Endometrial microvascular endothelial cells (primary cell): ENCODE measurements around the gene TRIM46. TPM values are rescaled to one million over a fixed set of nuclear protein-coding genes. Genes with fewer than 3 reads are reported as not detected.
"Not testable (repeated sequence)": the region's sequence is repeated elsewhere in the genome, so short reads cannot be mapped to it uniquely, and the experiment has no call there.

Experiments
- in situ Hi-C: cut with HindIII; loops from 2 replicates; pipeline ENCODE4 v1.10.0; 2017; ENCODE audit warnings: low sequenced_read_pairs, low pct_unique_long_range_greater_than_20kb; ENCODE audit errors: inconsistent ontology term
- total RNA-seq: library from RNA; depleted of rRNA; stranded (reverse); fragments of >200 nt; gene quantifications from one replicate; pipeline ENCODE4 v1.2.3, GENCODE V29; 2015; ENCODE audit errors: inconsistent ontology term

The TRIM46 gene
- total RNA-seq, 1 donor from 2014 or later, result 2.4 TPM

- in situ Hi-C loops, result not testable (repeated sequence)
Measured at GRCh38 chr1:155211381-155212050, 37.9 kb downstream of the TRIM46 start.

DNA sequence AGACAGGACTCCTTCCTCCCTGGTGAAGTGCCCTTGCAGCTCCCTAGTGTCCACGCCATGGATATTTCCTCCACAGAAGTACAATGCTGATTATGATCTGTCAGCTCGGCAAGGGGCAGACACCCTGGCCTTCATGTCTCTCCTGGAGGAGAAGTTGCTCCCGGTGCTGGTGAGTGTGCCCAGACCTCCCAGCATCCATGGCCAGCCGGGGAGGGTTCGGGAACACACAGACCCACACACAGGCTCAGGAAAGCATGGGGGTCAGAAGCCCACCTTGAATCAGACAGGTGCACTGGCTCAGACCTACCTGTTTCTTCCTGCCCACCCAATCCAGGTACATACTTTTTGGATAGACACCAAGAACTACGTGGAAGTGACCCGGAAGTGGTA is 38.4 kb downstream of the TRIM46 start:
- in situ Hi-C loops, result not testable (repeated sequence)

- in situ Hi-C loops, result not testable (repeated sequence)
Measured at GRCh38 chr1:155214702-155215101, 41.1 kb downstream of the TRIM46 start.

DNA sequence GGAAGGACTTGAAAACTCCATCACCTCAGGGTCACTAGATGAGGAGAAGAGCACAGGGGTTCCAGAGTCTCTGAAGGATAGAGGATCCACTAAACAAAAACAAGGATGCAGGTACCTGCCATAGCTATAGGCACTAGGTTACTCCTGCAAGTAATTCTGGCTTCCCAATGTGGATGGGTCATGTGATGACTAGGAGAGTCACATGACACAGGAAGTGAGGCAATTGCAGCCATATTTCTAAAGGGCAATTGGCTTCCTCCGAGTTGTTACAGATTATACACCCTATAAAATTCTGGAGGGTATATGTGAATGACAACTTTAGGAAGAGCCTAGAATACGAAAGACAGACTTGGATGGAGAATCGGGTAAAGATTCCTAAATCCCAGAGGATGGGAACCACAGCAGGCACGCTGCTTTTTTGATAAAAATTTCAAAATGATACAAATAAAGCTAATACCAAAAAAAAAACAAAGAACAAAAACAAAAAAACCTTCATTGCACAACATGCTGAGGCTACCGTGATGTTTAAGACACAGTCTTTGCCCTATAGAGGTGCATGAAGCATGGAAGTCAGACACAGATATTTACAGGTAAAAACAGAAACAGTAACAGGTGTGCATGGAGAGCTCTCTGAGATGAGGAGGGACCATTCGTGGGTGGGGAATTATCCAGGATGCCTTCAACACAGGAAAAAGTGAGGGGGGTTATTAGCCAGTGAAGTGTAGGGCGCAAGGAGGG is 45.4 kb downstream of the TRIM46 start:
- in situ Hi-C loops, result no loop called here

DNA sequence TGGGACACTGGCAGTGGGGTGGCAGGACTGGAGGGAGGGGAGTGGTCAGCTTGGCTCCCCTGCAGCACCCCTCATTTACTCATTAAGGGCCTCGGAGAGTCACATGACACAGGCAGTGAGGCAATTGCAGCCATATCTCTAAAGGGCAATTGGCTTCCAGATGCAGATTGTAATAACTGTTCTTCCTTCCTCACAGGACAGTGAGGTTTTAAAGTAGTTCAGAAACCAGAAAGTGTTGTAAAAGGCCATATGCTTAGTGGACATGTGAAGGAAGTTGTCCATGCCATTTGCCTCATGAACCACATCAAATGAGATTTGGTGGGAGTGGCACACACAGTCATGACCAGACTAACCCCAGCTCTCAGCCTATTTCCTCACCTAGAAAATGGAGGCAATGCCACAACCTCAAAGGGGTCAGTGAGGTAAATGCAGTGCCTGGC is 46.0 kb downstream of the TRIM46 start:
- in situ Hi-C loops, result no loop called here

DNA sequence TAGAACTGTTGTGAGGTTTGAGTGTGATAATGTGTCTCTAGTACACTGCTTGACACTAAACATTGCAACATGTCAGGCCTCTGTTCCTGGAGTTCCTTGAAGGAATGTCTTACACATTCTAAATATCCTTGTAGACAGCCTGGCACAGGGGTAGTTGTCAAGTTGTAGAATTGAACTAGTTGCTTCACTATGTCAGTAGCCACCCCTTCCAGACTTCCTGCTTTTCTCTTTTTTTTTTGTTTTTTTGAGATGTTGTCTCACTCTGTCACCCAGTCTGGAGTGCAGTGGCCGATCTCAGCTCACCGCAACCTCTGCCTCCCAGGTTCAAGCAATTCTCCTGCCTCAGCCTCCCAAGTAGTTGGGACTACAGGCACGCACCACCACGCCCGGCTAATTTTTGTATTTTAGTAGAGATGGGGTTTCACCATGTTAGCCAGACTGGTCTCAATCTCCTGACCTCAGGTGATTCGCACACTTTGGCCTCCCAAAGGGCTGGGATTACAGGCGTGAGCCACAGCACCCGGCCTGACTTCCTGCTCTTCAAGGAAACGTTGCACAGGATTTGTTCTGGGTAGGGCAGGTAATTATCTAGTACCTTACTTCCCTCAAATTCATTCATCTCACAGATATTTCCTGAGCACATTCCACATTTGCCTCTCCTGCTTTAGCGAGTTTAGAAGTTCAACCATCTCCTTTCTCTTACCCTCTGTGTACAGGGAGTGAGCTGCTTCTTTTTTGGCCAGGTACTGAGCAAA is 46.7 kb downstream of the TRIM46 start:
- in situ Hi-C loops, result not testable (repeated sequence)

DNA sequence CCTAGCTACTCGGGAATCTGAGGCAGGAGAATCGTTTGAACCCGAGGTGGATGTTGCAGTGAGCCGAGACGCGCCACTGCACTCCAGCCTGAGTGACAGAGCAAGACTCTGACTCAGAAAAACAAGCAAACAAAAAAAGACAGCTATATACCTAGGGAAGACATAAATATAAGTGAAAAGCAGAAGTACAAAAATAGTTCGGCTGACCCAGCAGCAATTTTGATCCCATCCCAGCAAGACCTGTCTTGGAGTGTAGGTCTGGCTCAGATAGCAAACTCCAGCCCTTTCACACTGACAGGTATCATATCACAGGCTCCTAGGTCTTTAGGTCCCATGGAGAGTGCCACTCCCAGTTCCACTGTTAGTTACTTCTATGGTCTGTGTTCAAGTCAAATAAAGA is 49.4 kb downstream of the TRIM46 start:
- in situ Hi-C loops, result no loop called here

DNA sequence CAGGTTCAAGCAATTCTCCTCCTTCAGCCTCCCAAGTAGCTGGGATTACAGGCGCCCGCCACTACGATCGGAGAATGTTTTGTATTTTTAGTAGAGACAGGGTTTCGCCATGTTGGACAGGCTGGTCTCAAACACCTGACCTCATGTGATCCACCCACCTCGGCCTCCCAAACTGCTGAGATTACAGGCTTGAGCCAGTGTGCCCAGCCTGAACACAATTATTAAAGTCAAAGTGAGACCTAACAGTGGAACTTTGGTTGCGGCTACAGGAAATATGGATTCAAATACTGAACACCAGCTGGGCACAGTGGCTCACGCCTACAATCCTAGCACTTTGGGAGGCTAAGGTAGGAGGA is 51.7 kb downstream of the TRIM46 start:
- in situ Hi-C loops, result not testable (repeated sequence)

DNA sequence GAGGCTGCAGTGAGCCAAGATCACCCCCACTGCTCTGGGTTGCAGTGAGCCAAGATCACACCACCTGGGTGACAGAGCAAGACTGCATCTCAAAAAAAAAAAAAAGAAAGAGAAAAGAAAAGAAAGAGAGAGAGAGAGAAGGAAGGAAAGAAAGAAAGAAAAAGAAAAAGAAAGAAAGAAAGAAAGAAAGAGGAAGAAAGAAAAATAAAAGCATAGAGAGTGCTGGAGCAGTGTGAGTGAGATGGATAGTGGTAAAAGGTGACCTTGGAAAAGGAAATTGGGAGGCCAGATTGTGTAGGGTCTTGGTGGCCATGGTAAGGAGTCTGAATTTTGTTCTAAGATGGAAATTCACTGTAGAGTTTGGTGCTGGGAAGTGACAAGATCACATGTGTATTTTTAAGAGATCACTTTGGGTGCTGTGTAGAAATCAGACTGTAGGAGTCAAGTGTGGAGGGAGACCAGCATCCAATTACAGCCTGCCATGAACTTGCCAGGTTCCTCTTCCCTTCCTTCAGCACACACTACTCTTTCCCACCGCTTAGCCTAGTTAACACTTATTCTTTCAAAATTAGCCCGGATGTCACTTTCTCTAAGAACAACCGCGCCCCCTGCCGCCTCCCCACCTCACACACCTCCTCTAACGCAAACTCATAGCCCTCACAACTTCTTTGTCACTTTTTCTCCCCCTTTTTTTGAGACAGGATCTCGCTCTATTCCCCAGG is 52.7 kb downstream of the TRIM46 start:
- in situ Hi-C loops, result no loop called here

- in situ Hi-C loops, result no loop called here
Measured at GRCh38 chr1:155226910-155227260, 53.2 kb downstream of the TRIM46 start.

DNA sequence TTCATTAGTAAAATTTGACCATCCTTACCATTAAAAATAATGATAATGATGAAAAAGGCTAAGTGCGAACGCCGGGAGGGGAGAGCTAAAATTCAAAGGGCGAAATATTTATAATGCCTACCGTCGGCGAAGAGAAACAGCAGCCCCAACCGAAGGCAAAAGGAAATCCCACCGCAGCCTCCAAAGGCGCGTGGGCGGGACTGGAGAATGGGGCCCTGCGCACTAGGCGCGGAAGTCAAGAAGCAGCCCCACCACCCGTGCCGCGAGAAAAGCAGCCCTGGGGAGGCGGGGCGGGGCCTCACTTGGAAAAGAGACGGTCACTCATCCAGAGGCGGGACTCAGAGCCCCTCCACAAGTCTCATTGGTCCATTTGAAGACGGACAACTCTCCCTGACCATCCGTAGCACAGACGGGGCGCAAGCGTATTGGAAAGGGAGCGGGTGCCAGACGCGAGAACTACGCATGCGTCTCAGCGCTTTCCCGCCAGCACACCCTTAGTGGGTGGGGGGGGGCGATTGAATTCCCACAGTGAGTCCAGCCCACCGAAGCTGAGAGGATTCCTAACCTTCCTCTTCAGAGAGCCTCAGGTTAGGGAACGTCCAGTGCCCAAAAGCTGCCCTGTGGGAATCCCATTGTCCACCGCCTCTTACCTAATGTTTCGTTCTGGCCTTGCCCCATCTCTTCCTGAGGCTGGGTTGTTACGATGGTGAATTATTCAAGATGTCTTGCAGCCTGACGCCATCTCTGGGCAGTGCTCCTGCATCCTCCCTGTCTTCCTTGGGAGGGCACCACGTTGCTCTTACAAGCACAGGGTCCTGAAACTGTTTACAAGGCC is 53.8 kb downstream of the TRIM46 start:
- in situ Hi-C loops, result no loop called here

DNA sequence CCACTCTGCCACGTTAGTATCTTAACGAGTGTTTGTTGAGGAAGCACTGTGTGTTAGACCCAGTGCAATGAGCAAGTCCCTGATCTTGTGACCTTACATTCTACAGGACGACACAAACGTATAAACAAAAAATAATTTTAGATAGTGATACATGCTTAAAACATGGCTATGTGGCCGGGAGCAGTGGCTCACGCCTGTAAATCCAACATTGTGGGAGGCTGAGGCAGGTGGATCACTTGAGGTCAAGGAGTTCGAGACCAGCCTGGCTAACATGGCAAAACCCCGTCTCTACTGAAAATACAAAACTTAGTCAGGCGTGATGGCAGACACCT is 54.4 kb downstream of the TRIM46 start:
- in situ Hi-C loops, result no loop called here

GRCh38 chr1:155231302-155231701 is 57.7 kb downstream of the TRIM46 start:
- in situ Hi-C loops, result not testable (repeated sequence)

DNA sequence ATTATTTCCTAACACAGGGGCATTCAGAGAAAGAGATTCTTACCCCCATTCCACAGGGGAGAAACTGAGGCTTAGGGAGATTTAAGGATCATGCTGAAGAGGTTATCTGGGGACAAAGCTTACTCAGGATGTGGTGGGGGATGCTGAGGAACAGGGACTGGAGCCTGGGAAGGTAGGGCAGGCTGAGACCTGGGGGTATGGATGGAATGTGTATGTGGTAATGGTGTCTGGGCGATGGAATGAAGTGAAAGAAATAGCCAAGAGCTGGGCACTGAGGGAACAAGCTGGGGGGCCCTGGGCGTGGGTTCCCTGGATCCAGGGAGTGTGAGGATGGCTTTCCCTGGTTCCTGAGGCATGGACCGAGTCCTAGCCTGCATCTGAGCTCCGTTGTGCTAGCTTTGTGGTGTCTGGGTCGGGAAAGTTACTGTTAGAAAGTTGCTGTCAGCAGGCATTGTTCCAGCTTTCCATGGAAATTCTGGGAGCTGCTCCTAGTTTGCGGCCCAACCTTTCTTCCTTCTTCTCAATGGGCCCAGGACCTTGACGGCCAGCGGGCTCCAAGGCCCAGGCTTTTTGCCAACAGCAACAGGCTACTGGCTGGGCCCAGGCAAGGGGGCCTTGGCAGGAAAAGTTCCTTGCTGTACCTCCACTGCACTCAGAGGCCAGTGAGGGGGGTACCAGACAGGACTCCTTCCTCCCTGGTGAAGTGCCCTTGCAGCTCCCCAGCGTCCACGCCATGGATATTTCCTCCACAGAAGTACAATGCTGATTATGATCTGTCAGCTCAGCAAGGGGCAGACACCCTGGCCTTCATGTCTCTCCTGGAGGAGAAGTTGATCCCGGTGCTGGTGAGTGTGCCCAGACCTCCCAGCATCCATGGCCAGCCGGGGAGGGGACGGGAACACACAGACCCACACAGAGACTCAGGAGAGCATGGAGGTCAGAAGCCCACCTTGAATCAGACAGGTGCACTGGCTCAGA is 58.6 kb downstream of the TRIM46 start:
- in situ Hi-C loops, result not testable (repeated sequence)

DNA sequence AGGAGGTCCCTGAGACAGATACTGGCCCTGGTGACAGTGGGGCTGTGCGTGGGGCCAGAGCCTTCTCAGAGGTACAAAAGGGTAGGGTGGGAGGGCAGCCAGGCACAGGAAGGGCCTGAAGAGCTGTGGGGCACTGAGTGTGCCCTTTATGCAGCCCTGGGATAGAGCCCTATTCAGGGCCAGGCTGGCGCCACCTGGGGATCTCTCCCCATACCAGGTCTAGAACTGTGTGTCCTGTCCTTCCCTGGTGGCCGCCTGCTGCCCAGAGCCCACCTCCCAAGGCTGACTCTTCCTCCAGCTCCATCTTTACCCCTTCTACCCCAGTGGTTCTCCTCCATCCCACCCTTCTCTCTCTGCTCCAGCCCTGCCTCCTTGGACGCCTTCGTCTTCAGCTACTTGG is 59.9 kb downstream of the TRIM46 start:
- in situ Hi-C loops, result not testable (repeated sequence)
